H9 (cell line): Measurements from ENCODE around the gene RAB27A. TPM values are rescaled to one million over a fixed set of nuclear protein-coding genes. Genes with fewer than 3 reads are reported as not detected.

Source experiments
- DNase-seq: peaks from one replicate; pipeline ENCODE4 v3.0.0-alpha.2; 2017
- H2AFZ ChIP-seq: one replicate; pipeline ENCODE4 v1.6.1; 2013; ENCODE audit warnings: mild to moderate bottlenecking, low read length, control low read depth, moderate library complexity
- H2AK5ac ChIP-seq: 2 replicates; pipeline ENCODE4 v1.6.1; 2013; ENCODE audit warnings: low read length, control low read depth, mixed read lengths; ENCODE audit not compliant: insufficient read length
- H2BK120ac ChIP-seq: one replicate; pipeline ENCODE4 v1.6.1; 2013; ENCODE audit warnings: low read depth, mild to moderate bottlenecking, low read length, control low read depth, inconsistent platforms; ENCODE audit not compliant: poor library complexity, severe bottlenecking
- H2BK12ac ChIP-seq: 2 replicates; pipeline ENCODE4 v1.6.1; 2013; ENCODE audit warnings: low read length, control low read depth, mixed read lengths, low read depth; ENCODE audit not compliant: insufficient read length
- H2BK15ac ChIP-seq: 2 replicates; pipeline ENCODE4 v1.6.1; 2013; ENCODE audit warnings: low read depth, low read length, control low read depth
- H2BK20ac ChIP-seq: one replicate; pipeline ENCODE4 v1.6.1; 2013; ENCODE audit warnings: low read depth, mild to moderate bottlenecking, low read length, control low read depth, inconsistent platforms; ENCODE audit not compliant: poor library complexity, severe bottlenecking
- H2BK5ac ChIP-seq: 2 replicates; pipeline ENCODE4 v1.6.1; 2013; ENCODE audit warnings: low read length, control low read depth, mixed read lengths; ENCODE audit not compliant: insufficient read length
- H3K14ac ChIP-seq: 2 replicates; pipeline ENCODE4 v1.6.1; 2013; ENCODE audit warnings: low read length, control low read depth; ENCODE audit not compliant: insufficient read depth
- H3K18ac ChIP-seq: 2 replicates; pipeline ENCODE4 v1.6.1; 2013; ENCODE audit warnings: low read depth, mild to moderate bottlenecking, mixed read lengths, low read length, control low read depth; ENCODE audit not compliant: insufficient read length
- H3K23ac ChIP-seq: 2 replicates; pipeline ENCODE4 v1.6.1; 2013; ENCODE audit warnings: low read length, control low read depth, mixed read lengths, low read depth; ENCODE audit not compliant: insufficient read length
- H3K23me2 ChIP-seq: 2 replicates; pipeline ENCODE4 v1.6.1; 2013; ENCODE audit warnings: low read depth, mild to moderate bottlenecking, mixed read lengths, low read length, control low read depth; ENCODE audit not compliant: insufficient read length, poor library complexity, severe bottlenecking
- H3K27ac ChIP-seq: 2 replicates; pipeline ENCODE4 v1.5.1; 2013; ENCODE audit warnings: low read length, control low read depth, mixed read lengths, low read depth; ENCODE audit not compliant: insufficient read length
- H3K27me3 ChIP-seq: 2 replicates; pipeline ENCODE4 v1.6.1; 2013; ENCODE audit warnings: low read length, control low read depth, inconsistent platforms; ENCODE audit not compliant: insufficient read depth
- H3K4ac ChIP-seq: 2 replicates; pipeline ENCODE4 v1.6.1; 2013; ENCODE audit warnings: low read depth, mild to moderate bottlenecking, control low read depth, inconsistent platforms, low read length, moderate library complexity
- H3K4me1 ChIP-seq: 2 replicates; pipeline ENCODE4 v1.6.1; 2013; ENCODE audit warnings: low read length, control low read depth, inconsistent platforms; ENCODE audit not compliant: insufficient read depth
- H3K4me2 ChIP-seq: 2 replicates; pipeline ENCODE4 v1.6.1; 2013; ENCODE audit warnings: low read length, control low read depth, mixed read lengths; ENCODE audit not compliant: insufficient read length, insufficient read depth
- H3K56ac ChIP-seq: 2 replicates; pipeline ENCODE4 v1.6.1; 2013; ENCODE audit warnings: low read depth, mild to moderate bottlenecking, mixed read lengths, low read length, control low read depth; ENCODE audit not compliant: insufficient read length
- H3K79me1 ChIP-seq: 2 replicates; pipeline ENCODE4 v1.6.1; 2013; ENCODE audit warnings: low read depth, mild to moderate bottlenecking, moderate library complexity, low read length, control low read depth, inconsistent platforms; ENCODE audit not compliant: insufficient read depth, poor library complexity, severe bottlenecking
- H3K79me2 ChIP-seq: 2 replicates; pipeline ENCODE4 v1.6.1; 2013; ENCODE audit warnings: low read length, control low read depth, inconsistent platforms; ENCODE audit not compliant: insufficient read depth
- H3K9ac ChIP-seq: 2 replicates; pipeline ENCODE4 v1.6.1; 2013; ENCODE audit warnings: low read length, control low read depth, mixed read lengths; ENCODE audit not compliant: insufficient read length; ENCODE audit errors: extremely low read depth
- H3K9me3 ChIP-seq: one replicate; pipeline ENCODE4 v1.6.1; 2013; ENCODE audit warnings: low read depth, low read length, inconsistent platforms; ENCODE audit not compliant: control insufficient read depth
- H3T11ph ChIP-seq: one replicate; pipeline ENCODE4 v1.6.1; 2013; ENCODE audit warnings: mild to moderate bottlenecking, low read length, control low read depth, inconsistent platforms
- H4K20me1 ChIP-seq: one replicate; pipeline ENCODE4 v1.6.1; 2013; ENCODE audit not compliant: control insufficient read depth, insufficient read length, insufficient read depth
- H4K5ac ChIP-seq: 2 replicates; pipeline ENCODE4 v1.6.1; 2013; ENCODE audit warnings: low read depth, mild to moderate bottlenecking, mixed read lengths, low read length, control low read depth; ENCODE audit not compliant: insufficient read length
- H4K8ac ChIP-seq: replicated peaks from 2 replicates; pipeline ENCODE4 v1.6.1; 2013; ENCODE audit warnings: low read length, control low read depth, mixed read lengths, low read depth; ENCODE audit not compliant: insufficient read length
- H4K91ac ChIP-seq: 2 replicates; pipeline ENCODE4 v1.6.1; 2013; ENCODE audit warnings: low read depth, mild to moderate bottlenecking, moderate library complexity, mixed read lengths, low read length, control low read depth; ENCODE audit not compliant: insufficient read length
- H3K27ac Mint-ChIP-seq, 3 experiments: 2 replicates in 2 of 3; 3 replicates in 1 of 3; pipeline ENCODE4 v1.8.0; 2020 to 2021; ENCODE audit warnings: mixed read lengths in 3 of 3, mild to moderate bottlenecking in 1 of 3, moderate library complexity in 1 of 3
- H3K27me3 Mint-ChIP-seq: 2 replicates; pipeline ENCODE4 v1.8.0; 2021; ENCODE audit warnings: low read depth, mild to moderate bottlenecking, moderate library complexity, mixed read lengths
- H3K36me3 Mint-ChIP-seq, 3 experiments: 2 replicates in 2 of 3; 3 replicates in 1 of 3; pipeline ENCODE4 v1.8.0; 2020 to 2021; ENCODE audit warnings: low read depth in 3 of 3, mixed read lengths in 3 of 3; ENCODE audit not compliant: insufficient read depth in 1 of 3
- H3K4me1 Mint-ChIP-seq, 2 experiments: 2 replicates each; pipeline ENCODE4 v1.8.0; 2020; ENCODE audit warnings: mixed read lengths in 2 of 2
- H3K4me3 Mint-ChIP-seq, 2 experiments: 2 replicates in 1 of 2; 3 replicates in 1 of 2; pipeline ENCODE4 v1.8.0; 2020 to 2021; ENCODE audit warnings: mild to moderate bottlenecking in 2 of 2, mixed read lengths in 2 of 2, moderate library complexity in 1 of 2
- H3K9me3 Mint-ChIP-seq, 2 experiments: 2 replicates in 1 of 2; 3 replicates in 1 of 2; pipeline ENCODE4 v1.8.0; 2020; ENCODE audit warnings: mild to moderate bottlenecking in 2 of 2, mixed read lengths in 2 of 2, moderate library complexity in 1 of 2
- whole genome bisulfite sequencing: extraction: QIAGEN DNeasy Blood & Tissue Kit; methylation state at CpG from one replicate; pipeline ENCODE4 v1.1.7; 2013; ENCODE audit warnings: missing lambda C conversion rate, low lambda C conversion rate, mixed read lengths; ENCODE audit not compliant: insufficient read length; ENCODE audit errors: extremely low coverage; 5-methylcytosine and 5-hydroxymethylcytosine counted together
- total RNA-seq: library from RNA; stranded (reverse); gene quantifications from 2 replicates; pipeline ENCODE4 v1.2.1, GENCODE V29; 2021
- TF ChIP-seq, protein P1 (sequence below): fragments of 200-600 bp; sonication (generic); conservative IDR thresholded peaks from 3 replicates; pipeline ENCODE4 v1.8.0; 2021; ENCODE audit warnings: antibody characterized with exemption, mild to moderate bottlenecking

Gene RAB27A
- total RNA-seq, 1 experiment from 2014 or later, result 6.8 TPM

DNA sequence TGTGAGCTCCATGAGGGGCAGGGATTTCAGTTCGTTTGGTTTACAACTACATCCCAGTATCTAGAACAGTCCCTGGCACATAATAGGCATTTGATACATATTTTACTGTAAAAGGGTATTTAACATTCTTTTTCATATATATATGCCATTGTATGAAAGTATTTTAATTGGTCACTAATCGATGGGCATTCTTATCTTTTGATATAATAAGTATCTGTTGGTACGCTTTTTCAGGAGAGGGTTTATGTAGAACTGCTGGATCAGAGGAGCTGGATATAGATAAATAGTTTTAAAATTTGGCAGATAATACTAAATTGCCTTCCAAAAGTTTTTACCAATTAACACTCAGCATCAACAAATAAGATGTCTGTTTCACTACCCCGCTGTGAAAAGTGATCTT lies 91.9 kb downstream of the RAB27A start:
- peak overlapping the region; percentile 59 for H3K4me2 ChIP-seq
- no peaks in the 10 kb centered on the region for H4K20me1 ChIP-seq
- H3K4ac ChIP-seq, result no peak overlapping the region
- no peak overlapping the region for H4K91ac ChIP-seq
- H3K23ac ChIP-seq, result no peak overlapping the region
- H2AFZ ChIP-seq, result peak overlapping the region; percentile 42
- Mint-ChIP-seq H3K27me3 (no peaks in the 10 kb centered on the region), H3K4me3 (no peak overlapping the region), H3K9me3 (peaks cover 9 to 11% of the 10 kb centered on the region in 2 experiments; a peak in 4 of 5 replicates), H3K27ac (no peak overlapping the region), H3K4me1 (peaks cover 0 to 3% of the 10 kb centered on the region in 2 experiments; a peak in 2 of 4 replicates), H3K36me3 (peaks cover 0 to 18% (median 7%) of the 10 kb centered on the region in 3 experiments; a peak in 5 of 7 replicates)
- WGBS, result no CpG with 5 or more reads among the region's 4 CpGs
- no peak overlapping the region for H3K14ac ChIP-seq
- H2BK120ac ChIP-seq, result no peak overlapping the region
- H3K18ac ChIP-seq, result no peak overlapping the region
- no peak overlapping the region for H3T11ph ChIP-seq
- no peak overlapping the region for H4K8ac ChIP-seq
- no peak overlapping the region for H2BK15ac ChIP-seq
- no peaks in the 10 kb centered on the region for H3K4me1 ChIP-seq
- no peak overlapping the region for H2BK20ac ChIP-seq
- no peak overlapping the region for H2AK5ac ChIP-seq
- H3K56ac ChIP-seq, result no peak overlapping the region
- no peaks in the 10 kb centered on the region for H3K9me3 ChIP-seq
- peaks cover 3% of the 10 kb centered on the region for H3K23me2 ChIP-seq
- no peaks in the 10 kb centered on the region for H3K27me3 ChIP-seq
- no peak for DNase-seq
- peak overlapping the region; percentile 73 for H3K27ac ChIP-seq
- no peak overlapping the region for H2BK12ac ChIP-seq
- no peak overlapping the region for H2BK5ac ChIP-seq
- H3K79me2 ChIP-seq, result peaks cover 33% of the 10 kb centered on the region
- TF ChIP-seq, protein P1, sequence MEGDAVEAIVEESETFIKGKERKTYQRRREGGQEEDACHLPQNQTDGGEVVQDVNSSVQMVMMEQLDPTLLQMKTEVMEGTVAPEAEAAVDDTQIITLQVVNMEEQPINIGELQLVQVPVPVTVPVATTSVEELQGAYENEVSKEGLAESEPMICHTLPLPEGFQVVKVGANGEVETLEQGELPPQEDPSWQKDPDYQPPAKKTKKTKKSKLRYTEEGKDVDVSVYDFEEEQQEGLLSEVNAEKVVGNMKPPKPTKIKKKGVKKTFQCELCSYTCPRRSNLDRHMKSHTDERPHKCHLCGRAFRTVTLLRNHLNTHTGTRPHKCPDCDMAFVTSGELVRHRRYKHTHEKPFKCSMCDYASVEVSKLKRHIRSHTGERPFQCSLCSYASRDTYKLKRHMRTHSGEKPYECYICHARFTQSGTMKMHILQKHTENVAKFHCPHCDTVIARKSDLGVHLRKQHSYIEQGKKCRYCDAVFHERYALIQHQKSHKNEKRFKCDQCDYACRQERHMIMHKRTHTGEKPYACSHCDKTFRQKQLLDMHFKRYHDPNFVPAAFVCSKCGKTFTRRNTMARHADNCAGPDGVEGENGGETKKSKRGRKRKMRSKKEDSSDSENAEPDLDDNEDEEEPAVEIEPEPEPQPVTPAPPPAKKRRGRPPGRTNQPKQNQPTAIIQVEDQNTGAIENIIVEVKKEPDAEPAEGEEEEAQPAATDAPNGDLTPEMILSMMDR, result no peak
- no peak overlapping the region for H4K5ac ChIP-seq
- H3K9ac ChIP-seq, result peak overlapping the region; percentile 88
- peaks cover 3% of the 10 kb centered on the region for H3K79me1 ChIP-seq
